GM12873 (cell line): ENCODE results near the gene PPP1R12B.

Experiments used
- CTCF ChIP-seq: IDR thresholded peaks from 2 replicates; pipeline ENCODE4 v1.5.1; 2012; ENCODE audit warnings: low read depth, mild to moderate bottlenecking, moderate library complexity, low read length, control low read depth; ENCODE audit not compliant: insufficient read depth; ENCODE audit errors: missing control alignments

The PPP1R12B gene

GRCh38 chr1:202568826-202569225 is 220.3 kb downstream of the PPP1R12B start:
- TF ChIP-seq CTCF: no peak

- no peak for TF ChIP-seq CTCF
These were observed 221.2 kb downstream of the PPP1R12B start for GRCh38 chr1:202569393-202570322.

- peak; percentile 83 for TF ChIP-seq CTCF
These were observed 223.3 kb downstream of the PPP1R12B start for GRCh38 chr1:202571719-202572339.

GRCh38 chr1:202572867-202573266 is 224.4 kb downstream of the PPP1R12B start:
- TF ChIP-seq CTCF: no peak

GRCh38 chr1:202575918-202576653 is 227.6 kb downstream of the PPP1R12B start:
- no peak for TF ChIP-seq CTCF

- no peak for TF ChIP-seq CTCF
These were observed 228.3 kb downstream of the PPP1R12B start for GRCh38 chr1:202576816-202577215.

- TF ChIP-seq CTCF: no peak
These were observed 228.9 kb downstream of the PPP1R12B start for GRCh38 chr1:202577381-202577780.
